Activated CD8-positive, alpha-beta memory T cell treated with anti-CD3 and anti-CD28 coated beads for 24 hours (primary cell): Measurements from ENCODE around the gene ZNF583.

Experiments
- DNase-seq: peaks from one replicate; pipeline ENCODE4 v3.0.0-alpha.2; 2020

ZNF583 gene

GRCh38 chr19:56476093-56476492, 72.0 kb downstream of the ZNF583 start:
- no peak for DNase-seq
